Mammary epithelial cell (primary cell): Measurements from ENCODE around the gene FOSL1.

Experiments used
- EZH2 ChIP-seq: IDR thresholded peaks from 2 replicates; pipeline ENCODE4 v1.6.1; 2012; ENCODE audit warnings: low read length, inconsistent platforms, borderline replicate concordance
- TF ChIP-seq, protein P1 (sequence below), 2 donors: IDR thresholded peaks in 1 of 2; conservative IDR thresholded peaks in 1 of 2; 2 replicates each; pipeline ENCODE4 v1.5.1; 2011 to 2012; ENCODE audit warnings: inconsistent platforms in 2 of 2, low read length in 2 of 2, mild to moderate bottlenecking in 2 of 2, control low read depth in 1 of 2, low read depth in 1 of 2; ENCODE audit not compliant: insufficient read depth in 1 of 2; ENCODE audit errors: extremely low read depth in 1 of 2

- TF ChIP-seq EZH2 = no peak
- TF ChIP-seq, protein P1, sequence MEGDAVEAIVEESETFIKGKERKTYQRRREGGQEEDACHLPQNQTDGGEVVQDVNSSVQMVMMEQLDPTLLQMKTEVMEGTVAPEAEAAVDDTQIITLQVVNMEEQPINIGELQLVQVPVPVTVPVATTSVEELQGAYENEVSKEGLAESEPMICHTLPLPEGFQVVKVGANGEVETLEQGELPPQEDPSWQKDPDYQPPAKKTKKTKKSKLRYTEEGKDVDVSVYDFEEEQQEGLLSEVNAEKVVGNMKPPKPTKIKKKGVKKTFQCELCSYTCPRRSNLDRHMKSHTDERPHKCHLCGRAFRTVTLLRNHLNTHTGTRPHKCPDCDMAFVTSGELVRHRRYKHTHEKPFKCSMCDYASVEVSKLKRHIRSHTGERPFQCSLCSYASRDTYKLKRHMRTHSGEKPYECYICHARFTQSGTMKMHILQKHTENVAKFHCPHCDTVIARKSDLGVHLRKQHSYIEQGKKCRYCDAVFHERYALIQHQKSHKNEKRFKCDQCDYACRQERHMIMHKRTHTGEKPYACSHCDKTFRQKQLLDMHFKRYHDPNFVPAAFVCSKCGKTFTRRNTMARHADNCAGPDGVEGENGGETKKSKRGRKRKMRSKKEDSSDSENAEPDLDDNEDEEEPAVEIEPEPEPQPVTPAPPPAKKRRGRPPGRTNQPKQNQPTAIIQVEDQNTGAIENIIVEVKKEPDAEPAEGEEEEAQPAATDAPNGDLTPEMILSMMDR (conservative IDR thresholded peaks at IDR 0.05 in 1 of 2, IDR thresholded peaks at IDR 0.05 in 1 of 2; ENCODE audit: extremely low read depth in 1 of 2, insufficient read depth in 1 of 2, low read depth in 1 of 2, low read length in 2 of 2) = no peak
Measured at GRCh38 chr11:65934014-65934413, 33.8 kb upstream of the FOSL1 start.
